ENCODE results near the gene TRIO. TPM values are rescaled to one million over a fixed set of nuclear protein-coding genes. Genes with fewer than 3 reads are reported as not detected.

TRIO gene
- total RNA-seq, 1 experiment from 2014 or later = 88.8 TPM

GRCh38 chr5:14240359-14240758 is 97.2 kb downstream of the TRIO start:
- CTCF ChIA-PET = interaction anchor here (1.4 kb wide), 1 partner anchor 30 kb away, joined by 7 read pairs; no protein-coding TSS in a partner anchor
- H3K4me1 Mint-ChIP-seq = peaks cover 75% of the 10 kb centered on the region
- H3K4me3 Mint-ChIP-seq = no peak overlapping the region
- ATAC-seq = no peak
- no peaks in the 10 kb centered on the region for H3K27me3 Mint-ChIP-seq (ENCODE audit: low read depth)
- no peaks in the 10 kb centered on the region for H3K36me3 Mint-ChIP-seq
- H3K27ac Mint-ChIP-seq = no peak overlapping the region
- DNase-seq (ENCODE audit: low spot score) = no peak
- H3K9me3 Mint-ChIP-seq = no peaks in the 10 kb centered on the region
- POLR2A ChIA-PET = no interaction called here
- TF ChIP-seq SMAD3 (CRISPR knock-in tag; IDR thresholded peaks at IDR 0.05; ENCODE audit: borderline replicate concordance) = no peak
- no peak for TF ChIP-seq MAX (CRISPR knock-in tag; IDR thresholded peaks at IDR 0.05)
- TF ChIP-seq USF2 (CRISPR knock-in tag; IDR thresholded peaks at IDR 0.05) = no peak
- no peak for TF ChIP-seq E2F5 (CRISPR knock-in tag; IDR thresholded peaks at IDR 0.05)
- TF ChIP-seq CBFB (CRISPR knock-in tag; IDR thresholded peaks at IDR 0.05; ENCODE audit: low read depth) = no peak
- no peak for TF ChIP-seq ZSCAN18 (CRISPR knock-in tag; IDR thresholded peaks at IDR 0.05)
- no peak for TF ChIP-seq E2F4 (CRISPR knock-in tag; IDR thresholded peaks at IDR 0.05; ENCODE audit: borderline replicate concordance, low read depth)
- TF ChIP-seq TP53 (CRISPR knock-in tag; IDR thresholded peaks at IDR 0.05) = no peak
- TF ChIP-seq ESRRA (CRISPR knock-in tag; IDR thresholded peaks at IDR 0.05; ENCODE audit: borderline replicate concordance) = no peak
- no peak for TF ChIP-seq ZBTB21 (CRISPR knock-in tag; IDR thresholded peaks at IDR 0.05; ENCODE audit: borderline replicate concordance)
- TF ChIP-seq ATF3 (CRISPR knock-in tag; conservative IDR thresholded peaks at IDR 0.05) = no peak
- TF ChIP-seq NFE2L1 (CRISPR knock-in tag; IDR thresholded peaks at IDR 0.05) = no peak
- TF ChIP-seq GTF2I (CRISPR knock-in tag; conservative IDR thresholded peaks at IDR 0.05) = no peak
- TF ChIP-seq E2F1 (CRISPR knock-in tag; IDR thresholded peaks at IDR 0.05) = no peak
- no peak for TF ChIP-seq ATF1 (CRISPR knock-in tag; IDR thresholded peaks at IDR 0.05)
- TF ChIP-seq NR1H2 (CRISPR knock-in tag; IDR thresholded peaks at IDR 0.05) = no peak

GRCh38 chr5:14241141-14241540 is 98.0 kb downstream of the TRIO start:
- H3K27me3 Mint-ChIP-seq (ENCODE audit: low read depth) = no peaks in the 10 kb centered on the region
- H3K9me3 Mint-ChIP-seq = no peaks in the 10 kb centered on the region
- ChIA-PET POLR2A (no interaction called here), CTCF (no interaction called here)
- H3K27ac Mint-ChIP-seq = no peak overlapping the region
- H3K4me3 Mint-ChIP-seq = no peak overlapping the region
- no peaks in the 10 kb centered on the region for H3K36me3 Mint-ChIP-seq
- ATAC-seq (no peak), DNase-seq (ENCODE audit: low spot score) (no peak)
- peaks cover 77% of the 10 kb centered on the region for H3K4me1 Mint-ChIP-seq
- TF ChIP-seq NFE2L1 (CRISPR knock-in tag; IDR thresholded peaks at IDR 0.05) = no peak
- no peak for TF ChIP-seq ELF4 (CRISPR knock-in tag; IDR thresholded peaks at IDR 0.05; ENCODE audit: low read depth)

- Mint-ChIP-seq H3K4me1 (peaks cover 74% of the 10 kb centered on the region), H3K36me3 (no peaks in the 10 kb centered on the region), H3K27ac (no peak overlapping the region), H3K9me3 (no peaks in the 10 kb centered on the region), H3K27me3 (ENCODE audit: low read depth) (no peaks in the 10 kb centered on the region), H3K4me3 (no peak overlapping the region)
- DNase-seq (ENCODE audit: low spot score) (no peak), ATAC-seq (no peak)
- POLR2A ChIA-PET = no interaction called here
- CTCF ChIA-PET = interaction anchor here (0.6 to 1.1 kb wide), 4 partner anchors 16 to 109 kb away, joined by 3 to 6 read pairs (median 4); no protein-coding TSS in a partner anchor
- TF ChIP-seq MXD4 (CRISPR knock-in tag; IDR thresholded peaks at IDR 0.05; ENCODE audit: borderline replicate concordance) (no peak), ERG (CRISPR knock-in tag; IDR thresholded peaks at IDR 0.05) (no peak), ZBTB43 (CRISPR knock-in tag; IDR thresholded peaks at IDR 0.05) (no peak)
These were observed 99.3 kb downstream of the TRIO start for GRCh38 chr5:14242447-14242846.
